Measurements from ENCODE around the gene FTCD. TPM values are rescaled to one million over a fixed set of nuclear protein-coding genes. Genes with fewer than 3 reads are reported as not detected.

FTCD gene
- total and polyA plus RNA-seq, 10 of the 15 experiments (the other 5 are each of a cell fraction or from before 2014, with no cell fraction given): 0.27 to 0.28 TPM; not detected in 8

GRCh38 chr21:46131588-46131837, 23.9 kb downstream of the FTCD start:
- Histone ChIP-seq H3K4me3 (no peak overlapping the region), H3K4me2 (ENCODE audit: control insufficient read depth, insufficient read depth) (no peak overlapping the region), H3K36me3 (ENCODE audit: control insufficient read depth in 2 of 2, insufficient read depth in 2 of 2, low read length in 1 of 2) (no peaks in the 10 kb centered on the region), H3K27me3 (replicated peaks in 1 of 2; ENCODE audit: control insufficient read depth in 2 of 2, insufficient read depth in 2 of 2, low read length in 1 of 2) (no peaks in the 10 kb centered on the region), H3K27ac (ENCODE audit: control insufficient read depth, insufficient read depth) (no peak overlapping the region), H3K9me3 (replicated peaks; ENCODE audit: control insufficient read depth, insufficient read depth, low read length) (no peaks in the 10 kb centered on the region; the same call in 2 of the 3 replicates), H2AFZ (ENCODE audit: control insufficient read depth, low read depth, low read length) (no peak overlapping the region), H3K9ac (ENCODE audit: control insufficient read depth, insufficient read depth, low read length) (no peak overlapping the region), H3K79me2 (ENCODE audit: control insufficient read depth, insufficient read depth, low read length) (no peaks in the 10 kb centered on the region), H4K20me1 (ENCODE audit: control insufficient read depth, insufficient read depth) (no peaks in the 10 kb centered on the region), H3K4me1 (ENCODE audit: control insufficient read depth, insufficient read depth, low read length) (no peaks in the 10 kb centered on the region)
- DNase-seq (ENCODE audit: low read depth, low spot score): no peak
- intact Hi-C loops (cut with micrococcal nuclease; ENCODE audit: unreplicated experiment): no loop called here
- RAD21 ChIA-PET (ENCODE audit: unreplicated experiment): no interaction called here
- BruUV-seq (replicated peaks): no TSS peak
- no peak for FAIRE-seq
- in situ Hi-C loops (cut with MboI): no loop called here
- SMC1A ChIA-PET (ENCODE audit: uncharacterized antibody, unreplicated experiment): no interaction called here
- POLR2A ChIA-PET: no interaction called here
- no peak for ATAC-seq
- 100% methylated on average over 2 of the region's 4 CpGs for WGBS (ENCODE audit: insufficient coverage, insufficient replicate concordance, low lambda C conversion rate, missing lambda C conversion rate)
- CTCF ChIA-PET: interaction anchor here (0.8 kb wide), 1 partner anchor 252 kb away, joined by 3 read pairs; no protein-coding TSS in a partner anchor
- TF ChIP-seq MYB (IDR thresholded peaks at IDR 0.05; ENCODE audit: borderline replicate concordance, low read depth, low read length): no peak
- TF ChIP-seq RAD51 (IDR thresholded peaks at IDR 0.05): no peak
- TF ChIP-seq IRF3 (IDR thresholded peaks at IDR 0.05): no peak
- TF ChIP-seq ZSCAN29 (IDR thresholded peaks at IDR 0.05): no peak

GRCh38 chr21:46130831-46131587, 24.4 kb downstream of the FTCD start:
- no TSS peak for BruUV-seq (replicated peaks)
- DNase-seq (ENCODE audit: low read depth, low spot score) (no peak), ATAC-seq (no peak), FAIRE-seq (no peak)
- H3K9ac ChIP-seq (ENCODE audit: control insufficient read depth, insufficient read depth, low read length): no peak overlapping the region
- intact Hi-C loops (cut with micrococcal nuclease; ENCODE audit: unreplicated experiment): no loop called here
- ChIA-PET CTCF (interaction anchor here (0.6 to 1.1 kb wide), 3 partner anchors 13 to 1002 kb away, joined by 3 to 5 read pairs (median 5); no protein-coding TSS in a partner anchor), RAD21 (ENCODE audit: unreplicated experiment) (no interaction called here), SMC1A (ENCODE audit: uncharacterized antibody, unreplicated experiment) (no interaction called here), POLR2A (no interaction called here)
- H3K4me3 ChIP-seq: no peak overlapping the region
- 39% methylated on average over 22 of the region's 22 CpGs for WGBS (ENCODE audit: insufficient coverage, insufficient replicate concordance, low lambda C conversion rate, missing lambda C conversion rate)
- no peaks in the 10 kb centered on the region; the same call in 2 of the 3 replicates for H3K9me3 ChIP-seq (replicated peaks; ENCODE audit: control insufficient read depth, insufficient read depth, low read length)
- H3K36me3 ChIP-seq (ENCODE audit: control insufficient read depth in 2 of 2, insufficient read depth in 2 of 2, low read length in 1 of 2): no peaks in the 10 kb centered on the region
- H3K27me3 ChIP-seq (replicated peaks in 1 of 2; ENCODE audit: control insufficient read depth in 2 of 2, insufficient read depth in 2 of 2, low read length in 1 of 2): no peaks in the 10 kb centered on the region
- no peaks in the 10 kb centered on the region for H3K79me2 ChIP-seq (ENCODE audit: control insufficient read depth, insufficient read depth, low read length)
- H2AFZ ChIP-seq (ENCODE audit: control insufficient read depth, low read depth, low read length): no peak overlapping the region
- H4K20me1 ChIP-seq (ENCODE audit: control insufficient read depth, insufficient read depth): no peaks in the 10 kb centered on the region
- no peak overlapping the region for H3K27ac ChIP-seq (ENCODE audit: control insufficient read depth, insufficient read depth)
- no peaks in the 10 kb centered on the region for H3K4me1 ChIP-seq (ENCODE audit: control insufficient read depth, insufficient read depth, low read length)
- no peak overlapping the region for H3K4me2 ChIP-seq (ENCODE audit: control insufficient read depth, insufficient read depth)
- in situ Hi-C loops (cut with MboI): no loop called here
- no peak for TF ChIP-seq MEF2B (IDR thresholded peaks at IDR 0.05; ENCODE audit: partially characterized antibody, poor library complexity, severe bottlenecking)
- no peak for TF ChIP-seq CEBPZ (IDR thresholded peaks at IDR 0.05; ENCODE audit: low read depth, low read length)
- TF ChIP-seq ELK1 (IDR thresholded peaks at IDR 0.05; ENCODE audit: low read depth, low read length): no peak
- TF ChIP-seq, protein P1, sequence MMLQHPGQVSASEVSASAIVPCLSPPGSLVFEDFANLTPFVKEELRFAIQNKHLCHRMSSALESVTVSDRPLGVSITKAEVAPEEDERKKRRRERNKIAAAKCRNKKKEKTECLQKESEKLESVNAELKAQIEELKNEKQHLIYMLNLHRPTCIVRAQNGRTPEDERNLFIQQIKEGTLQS (IDR thresholded peaks at IDR 0.05; ENCODE audit: borderline replicate concordance, extremely low read depth, low read depth, low read length): no peak
- no peak for TF ChIP-seq SMC3 (IDR thresholded peaks at IDR 0.05; ENCODE audit: borderline replicate concordance, low read length)
- TF ChIP-seq TARDBP (IDR thresholded peaks at IDR 0.05; ENCODE audit: borderline replicate concordance): no peak
- TF ChIP-seq HDAC2 (IDR thresholded peaks at IDR 0.05): no peak

Data from GM12878 (cell line).